Prostate gland (tissue), 2 donors: ENCODE measurements around the gene CA7. TPM values are rescaled to one million over a fixed set of nuclear protein-coding genes. Genes with fewer than 3 reads are reported as not detected.

Experiments used
- DNase-seq: peaks from one replicate; pipeline ENCODE4 v3.0.0-alpha.2; 2019; ENCODE audit warnings: low spot score
- H3K27ac ChIP-seq, 2 donors: fragments of 200-600 bp; sonication (generic); 2 replicates each; pipeline ENCODE4 v1.5.1; 2017 to 2019
- H3K27me3 ChIP-seq: fragments of 200-600 bp; sonication (generic); replicated peaks from 2 replicates; pipeline ENCODE4 v1.5.1; 2019; ENCODE audit not compliant: insufficient read depth
- H3K36me3 ChIP-seq, 2 donors: fragments of 200-600 bp; sonication (generic); 1 replicate in 1 of 2; 2 replicates in 1 of 2; pipeline versions ENCODE4 v1.5.1 to v1.8.1; 2017 to 2019
- H3K4me1 ChIP-seq: fragments of 200-600 bp; sonication (generic); replicated peaks from 2 replicates; pipeline ENCODE4 v1.5.1; 2019
- H3K4me3 ChIP-seq, 2 donors: fragments of 200-600 bp; sonication (generic); 2 replicates each; pipeline ENCODE4 v1.5.1; 2017 to 2019
- H3K9me3 ChIP-seq: fragments of 200-600 bp; sonication (generic); 2 replicates; pipeline ENCODE4 v1.5.1; 2017
- POLR2A ChIP-seq: fragments of 450-650 bp; IDR thresholded peaks from one replicate; pipeline ENCODE4 v1.6.1; 2016; ENCODE audit warnings: antibody characterized with exemption, mild to moderate bottlenecking
- POLR2AphosphoS5 ChIP-seq: sonication (generic); formaldehyde crosslinking; IDR thresholded peaks from one replicate; pipeline ENCODE4 v1.6.1; 2017; ENCODE audit warnings: antibody characterized with exemption
- WGBS: methylation state at CpG from one replicate; pipeline ENCODE4 v1.1.5; 2018; 5-methylcytosine and 5-hydroxymethylcytosine counted together
- intact Hi-C: fragments of 100-400 bp; cut with DNase I; formaldehyde crosslinking; loops from one replicate; pipeline ENCODE4 v1.14.2; 2022
- total RNA-seq, 2 donors: library from RNA; depleted of rRNA; stranded (reverse); fragments of >200 nt; gene quantifications; one replicate each; pipeline ENCODE4 v1.1.0, GENCODE V29; 2016
- TF ChIP-seq, protein P1 (sequence below), 4 experiments: fragments of 200-600 bp in 2 of 4; fragments of 450-650 bp in 2 of 4; sonication (generic) in 2 of 4; IDR thresholded peaks; 1 replicate in 3 of 4; 2 replicates in 1 of 4; pipeline ENCODE4 v1.5.1; 2016 to 2019; ENCODE audit warnings: antibody characterized with exemption in 4 of 4, mild to moderate bottlenecking in 2 of 4, moderate library complexity in 2 of 4

Gene CA7
- total RNA-seq, 2 donors from 2014 or later = 1.9 TPM; not detected in 1

DNA sequence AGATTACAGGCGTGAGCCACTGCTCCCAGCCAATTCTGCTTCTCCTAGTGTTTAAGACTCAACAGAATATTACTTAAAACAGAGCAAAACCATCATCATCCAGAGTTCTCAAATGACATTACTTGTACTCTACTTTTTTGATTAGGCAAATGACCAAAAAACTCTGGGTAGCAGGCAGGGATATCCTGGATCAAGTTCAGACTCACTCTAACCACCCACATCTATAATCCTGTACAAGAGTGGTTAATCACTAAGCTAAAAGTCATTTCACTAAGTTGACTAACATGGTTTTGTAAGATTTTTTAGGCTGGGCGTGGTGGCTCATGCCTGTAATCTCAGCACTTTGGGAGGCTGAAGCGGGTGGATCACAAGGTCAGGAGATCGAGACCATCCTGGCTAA lies 20.2 kb upstream of the CA7 start:
- Histone ChIP-seq H3K9me3 (no peaks in the 10 kb centered on the region), H3K27ac (no peak overlapping the region), H3K4me3 (no peak overlapping the region), H3K4me1 (no peaks in the 10 kb centered on the region), H3K36me3 (no peaks in the 10 kb centered on the region), H3K27me3 (no peaks in the 10 kb centered on the region)
- intact Hi-C loops = no loop called here
- DNase-seq = no peak
- TF ChIP-seq POLR2AphosphoS5 (no peak), POLR2A (no peak)
- TF ChIP-seq, protein P1, sequence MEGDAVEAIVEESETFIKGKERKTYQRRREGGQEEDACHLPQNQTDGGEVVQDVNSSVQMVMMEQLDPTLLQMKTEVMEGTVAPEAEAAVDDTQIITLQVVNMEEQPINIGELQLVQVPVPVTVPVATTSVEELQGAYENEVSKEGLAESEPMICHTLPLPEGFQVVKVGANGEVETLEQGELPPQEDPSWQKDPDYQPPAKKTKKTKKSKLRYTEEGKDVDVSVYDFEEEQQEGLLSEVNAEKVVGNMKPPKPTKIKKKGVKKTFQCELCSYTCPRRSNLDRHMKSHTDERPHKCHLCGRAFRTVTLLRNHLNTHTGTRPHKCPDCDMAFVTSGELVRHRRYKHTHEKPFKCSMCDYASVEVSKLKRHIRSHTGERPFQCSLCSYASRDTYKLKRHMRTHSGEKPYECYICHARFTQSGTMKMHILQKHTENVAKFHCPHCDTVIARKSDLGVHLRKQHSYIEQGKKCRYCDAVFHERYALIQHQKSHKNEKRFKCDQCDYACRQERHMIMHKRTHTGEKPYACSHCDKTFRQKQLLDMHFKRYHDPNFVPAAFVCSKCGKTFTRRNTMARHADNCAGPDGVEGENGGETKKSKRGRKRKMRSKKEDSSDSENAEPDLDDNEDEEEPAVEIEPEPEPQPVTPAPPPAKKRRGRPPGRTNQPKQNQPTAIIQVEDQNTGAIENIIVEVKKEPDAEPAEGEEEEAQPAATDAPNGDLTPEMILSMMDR (IDR thresholded peaks at IDR 0.05) = no peak
- 95% methylated on average over 4 of the region's 4 CpGs for WGBS

DNA sequence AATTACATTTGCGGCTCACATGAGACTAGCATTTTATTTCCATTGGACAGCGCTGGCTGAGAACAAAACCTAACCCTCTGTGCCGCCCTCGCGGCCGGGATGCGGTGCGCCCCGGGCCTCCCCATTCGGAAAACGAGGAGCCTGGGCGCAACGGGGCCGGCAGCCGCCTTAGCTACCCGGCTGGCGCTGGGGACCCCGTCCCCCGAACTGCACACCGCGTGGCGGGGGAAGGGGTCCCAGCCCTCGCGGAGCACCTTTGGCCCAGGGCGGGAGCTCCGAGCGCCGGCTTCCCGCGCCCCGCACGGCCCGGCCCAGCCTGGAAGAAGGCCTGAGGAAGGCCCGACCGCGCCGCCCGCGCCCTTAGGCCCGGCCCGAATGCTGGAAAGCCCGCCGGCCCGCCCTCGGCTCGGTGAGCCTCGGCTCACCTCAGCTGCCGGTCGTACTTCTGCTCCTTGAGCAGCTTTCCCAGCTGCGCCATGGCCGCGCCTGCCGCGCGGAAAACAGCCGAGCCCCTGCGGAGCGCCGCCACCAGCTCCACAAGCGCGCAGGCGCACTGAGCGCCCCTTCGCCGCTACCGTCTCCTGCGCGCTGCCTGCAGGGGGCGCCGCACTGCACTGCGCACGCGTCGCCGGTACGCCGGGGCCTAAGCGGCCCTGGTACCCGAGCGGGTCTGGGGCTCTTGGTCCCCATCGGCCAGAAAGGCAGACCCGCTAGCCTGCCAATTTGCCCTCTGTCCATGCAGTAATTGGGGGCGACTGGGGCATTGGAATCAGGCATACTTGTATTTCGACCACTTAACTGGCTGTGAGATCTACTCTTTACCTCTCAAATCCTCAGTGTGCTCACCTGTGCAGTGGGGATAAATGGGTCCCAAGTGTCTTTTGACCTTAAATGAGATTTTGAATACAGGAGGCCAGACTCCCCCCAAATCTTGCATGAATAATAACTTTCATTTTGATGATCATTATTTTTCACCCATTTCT lies 13.5 kb upstream of the CA7 start, which contains the start of gene NAE1:
Gene NAE1 (minus strand): TSS at position 555 of the 983 bp plus-strand sequence. CDS start 77 bp downstream, at position 478.
- TF ChIP-seq, protein P1 (IDR thresholded peaks at IDR 0.05) = peak; percentile 89 to 98 (median 96)
- peak; percentile 89 for TF ChIP-seq POLR2A
- peak; percentile 65 for TF ChIP-seq POLR2AphosphoS5
- Histone ChIP-seq H3K9me3 (no peaks in the 10 kb centered on the region), H3K27me3 (no peaks in the 10 kb centered on the region), H3K36me3 (no peaks in the 10 kb centered on the region), H3K4me3 (peak within 1 kb of the TSS; percentile 71 to 84), H3K4me1 (peaks cover 7% of the 10 kb centered on the region), H3K27ac (peak within 1 kb of the TSS; percentile 88)
- intact Hi-C loops = loop anchor here (5.0 kb wide), 1 partner anchor 42 kb away; no protein-coding TSS in a partner anchor
- DNase-seq = peak; percentile 76
- under 1% methylated on average over 60 of the region's 84 CpGs for WGBS

- Histone ChIP-seq H3K4me1 (peaks cover 7% of the 10 kb centered on the region), H3K27ac (no peak overlapping the region), H3K9me3 (no peaks in the 10 kb centered on the region), H3K4me3 (no peak overlapping the region), H3K36me3 (no peaks in the 10 kb centered on the region), H3K27me3 (no peaks in the 10 kb centered on the region)
- no peak for TF ChIP-seq POLR2AphosphoS5
- no peak for TF ChIP-seq POLR2A
- TF ChIP-seq, protein P1 (IDR thresholded peaks at IDR 0.05) = no peak
- DNase-seq = no peak
- intact Hi-C loops = loop anchor here (5.0 kb wide), 1 partner anchor 40 kb away; no protein-coding TSS in a partner anchor
- 91% methylated on average over 3 of the region's 3 CpGs for WGBS
These were observed 12.0 kb upstream of the CA7 start for GRCh38 chr16:66832190-66832589.

GRCh38 chr16:66832661-66833305 lies 11.4 kb upstream of the CA7 start:
- no peak for DNase-seq
- TF ChIP-seq POLR2AphosphoS5 (no peak), POLR2A (no peak)
- TF ChIP-seq, protein P1 (IDR thresholded peaks at IDR 0.05) = no peak
- Histone ChIP-seq H3K9me3 (no peaks in the 10 kb centered on the region), H3K27ac (no peak overlapping the region), H3K27me3 (no peaks in the 10 kb centered on the region), H3K4me3 (no peak overlapping the region), H3K36me3 (no peaks in the 10 kb centered on the region), H3K4me1 (peaks cover 7% of the 10 kb centered on the region)
- 43% methylated on average over 7 of the region's 7 CpGs for WGBS
- intact Hi-C loops = loop anchor here (5.0 kb wide), 1 partner anchor 40 kb away; no protein-coding TSS in a partner anchor
